ENCODE results near the gene SDS. TPM values are rescaled to one million over a fixed set of nuclear protein-coding genes. Genes with fewer than 3 reads are reported as not detected.

The SDS gene
- total RNA-seq, 1 experiment from 2014 or later, result not detected

DNA sequence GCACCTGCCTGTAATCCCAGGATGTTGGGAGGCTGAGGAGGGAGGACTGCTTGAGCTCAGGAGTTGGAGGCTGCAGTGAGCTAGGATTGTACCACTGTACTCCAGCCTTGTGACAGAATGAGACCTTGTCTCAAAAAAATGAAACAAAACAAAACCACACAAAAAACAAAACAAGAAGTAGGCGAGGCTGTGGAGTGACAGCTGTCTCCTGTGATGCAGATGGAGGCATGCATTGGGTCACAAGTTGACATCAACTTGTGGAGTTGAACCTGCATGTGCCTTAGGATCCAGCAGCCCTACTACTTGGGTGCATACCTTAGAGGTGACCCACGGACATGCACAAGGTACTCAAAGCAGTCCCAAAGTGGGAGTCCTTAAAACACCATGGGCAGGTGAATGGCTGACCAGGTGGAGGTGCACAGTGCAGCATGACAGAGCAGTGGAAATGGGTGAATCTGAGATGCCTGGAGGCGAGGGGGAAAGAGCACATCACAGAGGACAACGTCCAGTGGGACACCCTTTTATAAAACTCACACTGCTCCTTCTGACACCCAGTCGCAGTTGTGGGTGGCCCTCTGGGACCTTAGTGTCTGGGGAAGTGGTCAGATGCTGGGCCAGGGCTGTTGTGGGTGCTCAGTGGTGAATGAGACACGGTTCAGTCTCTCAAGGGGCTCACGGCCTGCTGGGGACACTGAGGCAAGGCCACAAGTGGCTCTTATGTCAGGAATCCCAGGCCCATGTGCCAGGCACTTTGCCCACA lies 32.6 kb downstream of the SDS start:
- ChIA-PET CTCF (no interaction called here), POLR2A (no interaction called here)
- no peak overlapping the region for H3K4me3 Mint-ChIP-seq (ENCODE audit: unreplicated experiment)
- H3K9me3 Mint-ChIP-seq (ENCODE audit: unreplicated experiment), result no peaks in the 10 kb centered on the region
- intact Hi-C loops (cut with micrococcal nuclease), result no loop called here
- DNase-seq (ENCODE audit: unreplicated experiment), result no peak
- H3K4me1 Mint-ChIP-seq (ENCODE audit: insufficient read depth, unreplicated experiment), result no peaks in the 10 kb centered on the region
- BruUV-seq (replicated peaks), result no TSS peak
- TF ChIP-seq, protein P1, sequence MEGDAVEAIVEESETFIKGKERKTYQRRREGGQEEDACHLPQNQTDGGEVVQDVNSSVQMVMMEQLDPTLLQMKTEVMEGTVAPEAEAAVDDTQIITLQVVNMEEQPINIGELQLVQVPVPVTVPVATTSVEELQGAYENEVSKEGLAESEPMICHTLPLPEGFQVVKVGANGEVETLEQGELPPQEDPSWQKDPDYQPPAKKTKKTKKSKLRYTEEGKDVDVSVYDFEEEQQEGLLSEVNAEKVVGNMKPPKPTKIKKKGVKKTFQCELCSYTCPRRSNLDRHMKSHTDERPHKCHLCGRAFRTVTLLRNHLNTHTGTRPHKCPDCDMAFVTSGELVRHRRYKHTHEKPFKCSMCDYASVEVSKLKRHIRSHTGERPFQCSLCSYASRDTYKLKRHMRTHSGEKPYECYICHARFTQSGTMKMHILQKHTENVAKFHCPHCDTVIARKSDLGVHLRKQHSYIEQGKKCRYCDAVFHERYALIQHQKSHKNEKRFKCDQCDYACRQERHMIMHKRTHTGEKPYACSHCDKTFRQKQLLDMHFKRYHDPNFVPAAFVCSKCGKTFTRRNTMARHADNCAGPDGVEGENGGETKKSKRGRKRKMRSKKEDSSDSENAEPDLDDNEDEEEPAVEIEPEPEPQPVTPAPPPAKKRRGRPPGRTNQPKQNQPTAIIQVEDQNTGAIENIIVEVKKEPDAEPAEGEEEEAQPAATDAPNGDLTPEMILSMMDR (IDR thresholded peaks at IDR 0.05; ENCODE audit: unreplicated experiment), result no peak
- no peaks in the 10 kb centered on the region for H3K27me3 Mint-ChIP-seq (ENCODE audit: insufficient read depth, unreplicated experiment)
- H3K36me3 Mint-ChIP-seq (ENCODE audit: insufficient read depth, unreplicated experiment), result peaks cover 8% of the 10 kb centered on the region
- H3K27ac Mint-ChIP-seq (ENCODE audit: low read depth, unreplicated experiment), result no peak overlapping the region

DNA sequence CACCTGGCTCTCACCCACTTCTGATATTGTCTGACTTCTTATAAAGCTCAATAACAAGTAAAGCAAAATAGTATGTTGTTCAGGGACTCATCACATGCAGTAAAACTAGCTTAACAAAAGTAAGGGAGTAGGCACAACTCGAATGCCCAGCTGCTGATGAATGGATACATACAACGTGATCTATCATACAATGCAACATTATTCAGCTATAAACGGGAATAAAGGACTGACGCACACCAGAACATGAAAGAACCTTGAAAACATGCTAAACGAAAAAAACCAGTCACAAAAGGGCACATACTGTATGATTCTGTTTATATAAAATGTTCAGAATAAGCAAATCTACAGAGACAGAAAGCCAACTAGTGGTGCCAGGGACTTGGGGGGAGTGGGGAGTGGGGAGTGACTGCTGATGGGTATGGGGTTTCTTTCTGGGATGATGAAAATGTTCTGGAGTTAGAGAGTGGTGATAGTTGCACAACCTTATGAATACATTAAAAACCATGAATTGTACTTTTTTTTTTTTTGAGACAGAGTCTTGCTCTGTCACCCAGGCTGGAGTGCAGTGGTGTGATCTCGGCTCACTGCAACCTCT lies 34.2 kb downstream of the SDS start:
- Mint-ChIP-seq H3K27ac (ENCODE audit: low read depth, unreplicated experiment) (no peak overlapping the region), H3K36me3 (ENCODE audit: insufficient read depth, unreplicated experiment) (no peaks in the 10 kb centered on the region), H3K4me3 (ENCODE audit: unreplicated experiment) (no peak overlapping the region), H3K4me1 (ENCODE audit: insufficient read depth, unreplicated experiment) (no peaks in the 10 kb centered on the region), H3K27me3 (ENCODE audit: insufficient read depth, unreplicated experiment) (no peaks in the 10 kb centered on the region), H3K9me3 (ENCODE audit: unreplicated experiment) (no peaks in the 10 kb centered on the region)
- DNase-seq (ENCODE audit: unreplicated experiment), result no peak
- POLR2A ChIA-PET, result no interaction called here
- BruUV-seq (replicated peaks), result no TSS peak
- intact Hi-C loops (cut with micrococcal nuclease), result no loop called here
- CTCF ChIA-PET, result interaction anchor here (0.5 to 0.9 kb wide), 4 partner anchors 46 to 63 kb away, joined by 3 to 4 read pairs (median 4); no protein-coding TSS in a partner anchor
- TF ChIP-seq, protein P1 (IDR thresholded peaks at IDR 0.05; ENCODE audit: unreplicated experiment), result no peak

DNA sequence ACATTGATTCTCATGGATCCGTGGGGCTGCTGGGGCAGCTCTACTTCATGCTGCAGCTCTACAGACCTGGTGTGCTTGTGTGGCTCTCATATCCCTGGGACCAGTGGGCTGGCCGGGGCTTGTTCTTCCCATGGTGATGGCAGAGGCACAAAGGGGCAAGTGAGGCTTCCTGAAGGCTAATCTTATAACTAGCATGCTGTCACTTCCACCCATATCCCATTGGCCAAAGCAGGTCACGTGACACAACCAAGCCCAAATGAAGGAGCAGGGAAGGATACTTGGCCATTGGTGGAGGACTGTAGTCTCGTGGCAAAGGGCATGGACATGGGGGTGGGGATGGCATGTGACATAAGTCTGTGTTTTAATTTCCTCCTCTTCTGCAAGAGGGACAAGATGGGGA lies 35.4 kb downstream of the SDS start:
- no peaks in the 10 kb centered on the region for H3K36me3 Mint-ChIP-seq (ENCODE audit: insufficient read depth, unreplicated experiment)
- H3K27ac Mint-ChIP-seq (ENCODE audit: low read depth, unreplicated experiment), result no peak overlapping the region
- intact Hi-C loops (cut with micrococcal nuclease), result no loop called here
- ChIA-PET CTCF (no interaction called here), POLR2A (no interaction called here)
- H3K9me3 Mint-ChIP-seq (ENCODE audit: unreplicated experiment), result no peaks in the 10 kb centered on the region
- H3K27me3 Mint-ChIP-seq (ENCODE audit: insufficient read depth, unreplicated experiment), result no peaks in the 10 kb centered on the region
- TF ChIP-seq, protein P1 (IDR thresholded peaks at IDR 0.05; ENCODE audit: unreplicated experiment), result no peak
- H3K4me3 Mint-ChIP-seq (ENCODE audit: unreplicated experiment), result no peak overlapping the region
- H3K4me1 Mint-ChIP-seq (ENCODE audit: insufficient read depth, unreplicated experiment), result no peaks in the 10 kb centered on the region
- DNase-seq (ENCODE audit: unreplicated experiment), result no peak
- BruUV-seq (replicated peaks), result no TSS peak

DNA sequence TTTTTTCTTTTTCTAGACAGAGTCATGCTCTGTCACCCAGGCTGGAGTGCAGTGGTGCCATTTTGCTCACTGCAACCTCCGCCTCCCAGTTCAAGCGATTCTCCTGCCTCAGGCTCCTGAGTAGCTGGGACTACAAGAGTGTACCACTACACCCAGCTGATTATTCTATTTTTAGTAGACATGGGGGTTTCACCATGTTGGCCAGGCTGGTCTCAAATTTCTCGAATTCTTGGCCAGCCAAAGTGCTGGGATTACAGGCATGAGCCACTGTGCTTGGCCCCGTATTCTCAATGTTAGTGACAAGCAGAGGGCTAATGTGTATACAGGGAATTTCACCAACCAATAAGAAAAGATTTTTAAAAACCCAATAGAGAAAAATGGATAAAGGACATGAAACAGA lies 36.9 kb downstream of the SDS start:
- no TSS peak for BruUV-seq (replicated peaks)
- CTCF ChIA-PET, result interaction anchor here (1.0 kb wide), 1 partner anchor 59 kb away, joined by 3 read pairs; no protein-coding TSS in a partner anchor
- DNase-seq (ENCODE audit: unreplicated experiment), result no peak
- TF ChIP-seq, protein P1 (IDR thresholded peaks at IDR 0.05; ENCODE audit: unreplicated experiment), result no peak
- POLR2A ChIA-PET, result no interaction called here
- Mint-ChIP-seq H3K27me3 (ENCODE audit: insufficient read depth, unreplicated experiment) (no peaks in the 10 kb centered on the region), H3K36me3 (ENCODE audit: insufficient read depth, unreplicated experiment) (peaks cover 4% of the 10 kb centered on the region), H3K27ac (ENCODE audit: low read depth, unreplicated experiment) (no peak overlapping the region), H3K9me3 (ENCODE audit: unreplicated experiment) (no peaks in the 10 kb centered on the region), H3K4me1 (ENCODE audit: insufficient read depth, unreplicated experiment) (no peaks in the 10 kb centered on the region), H3K4me3 (ENCODE audit: unreplicated experiment) (no peak overlapping the region)
- intact Hi-C loops (cut with micrococcal nuclease), result no loop called here

All from MCF 10A (cell line).